Neutrophil (primary cell): ENCODE measurements around the gene DCP1A.
A peak's percentile ranks its signal among the peaks of the same experiment; 100 is the strongest.

Experiments
- H3K27ac ChIP-seq: fragments of 200-600 bp; sonication (generic); 2 replicates; pipeline ENCODE4 v1.5.1; 2016; ENCODE audit warnings: mild to moderate bottlenecking, moderate library complexity
- H3K27me3 ChIP-seq: fragments of 200-600 bp; sonication (generic); 2 replicates; pipeline ENCODE4 v1.6.0; 2016; ENCODE audit warnings: mild to moderate bottlenecking
- H3K36me3 ChIP-seq: fragments of 200-600 bp; sonication (generic); 2 replicates; pipeline ENCODE4 v1.5.1; 2017
- H3K4me1 ChIP-seq, 2 experiments: fragments of 200-600 bp in 1 of 2; sonication (generic) in 1 of 2; 1 replicate in 1 of 2; 2 replicates in 1 of 2; pipeline versions ENCODE4 v1.5.1 to v1.6.1; 2013 to 2016; ENCODE audit warnings: low read depth in 1 of 2, low read length in 1 of 2, mild to moderate bottlenecking in 1 of 2, moderate library complexity in 1 of 2; ENCODE audit not compliant: control insufficient read depth in 1 of 2, insufficient read depth in 1 of 2
- H3K4me3 ChIP-seq, 2 experiments: fragments of 200-600 bp in 1 of 2; sonication (generic) in 1 of 2; 1 replicate in 1 of 2; 2 replicates in 1 of 2; pipeline ENCODE4 v1.5.1; 2013 to 2016; ENCODE audit warnings: low read depth in 1 of 2, low read length in 1 of 2, mild to moderate bottlenecking in 1 of 2, moderate library complexity in 1 of 2
- H3K9me3 ChIP-seq: fragments of 200-600 bp; sonication (generic); 2 replicates; pipeline ENCODE4 v1.5.1; 2016
- TF ChIP-seq, protein P1 (sequence below): fragments of 200-600 bp; sonication (generic); IDR thresholded peaks from 2 replicates; pipeline ENCODE4 v1.5.1; 2016; ENCODE audit warnings: antibody characterized with exemption

The DCP1A gene

DNA sequence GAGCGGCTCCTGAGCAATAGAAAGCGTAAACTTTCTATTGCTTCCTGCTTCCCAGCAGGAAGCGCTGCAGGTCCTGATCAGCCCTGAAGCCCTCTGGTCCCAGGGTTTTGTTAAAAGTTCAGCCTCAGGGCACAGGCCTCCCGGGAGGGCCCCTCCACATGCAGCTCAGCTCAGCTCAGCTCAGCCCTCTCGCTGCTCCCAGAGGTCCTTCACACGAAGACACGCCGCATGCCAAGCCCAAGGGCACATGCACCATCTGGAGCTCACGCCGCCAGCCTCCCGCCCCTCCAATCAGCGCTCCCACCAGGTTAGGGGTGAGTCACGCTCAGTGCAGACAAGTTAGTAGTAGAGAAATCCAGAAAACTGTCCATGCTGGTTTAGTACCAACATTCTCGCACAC, 104.2 kb downstream of the DCP1A start:
- no peaks in the 10 kb centered on the region for H3K27me3 ChIP-seq
- H3K27ac ChIP-seq: peak overlapping the region; percentile 97
- no peaks in the 10 kb centered on the region for H3K9me3 ChIP-seq
- H3K4me3 ChIP-seq: peak overlapping the region; percentile 6 to 40
- H3K4me1 ChIP-seq: peaks cover 82 to 88% of the 10 kb centered on the region in 2 experiments
- TF ChIP-seq, protein P1, sequence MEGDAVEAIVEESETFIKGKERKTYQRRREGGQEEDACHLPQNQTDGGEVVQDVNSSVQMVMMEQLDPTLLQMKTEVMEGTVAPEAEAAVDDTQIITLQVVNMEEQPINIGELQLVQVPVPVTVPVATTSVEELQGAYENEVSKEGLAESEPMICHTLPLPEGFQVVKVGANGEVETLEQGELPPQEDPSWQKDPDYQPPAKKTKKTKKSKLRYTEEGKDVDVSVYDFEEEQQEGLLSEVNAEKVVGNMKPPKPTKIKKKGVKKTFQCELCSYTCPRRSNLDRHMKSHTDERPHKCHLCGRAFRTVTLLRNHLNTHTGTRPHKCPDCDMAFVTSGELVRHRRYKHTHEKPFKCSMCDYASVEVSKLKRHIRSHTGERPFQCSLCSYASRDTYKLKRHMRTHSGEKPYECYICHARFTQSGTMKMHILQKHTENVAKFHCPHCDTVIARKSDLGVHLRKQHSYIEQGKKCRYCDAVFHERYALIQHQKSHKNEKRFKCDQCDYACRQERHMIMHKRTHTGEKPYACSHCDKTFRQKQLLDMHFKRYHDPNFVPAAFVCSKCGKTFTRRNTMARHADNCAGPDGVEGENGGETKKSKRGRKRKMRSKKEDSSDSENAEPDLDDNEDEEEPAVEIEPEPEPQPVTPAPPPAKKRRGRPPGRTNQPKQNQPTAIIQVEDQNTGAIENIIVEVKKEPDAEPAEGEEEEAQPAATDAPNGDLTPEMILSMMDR: no peak
- H3K36me3 ChIP-seq: peaks cover 74% of the 10 kb centered on the region

GRCh38 chr3:53242642-53243041, 104.7 kb downstream of the DCP1A start:
- Histone ChIP-seq H3K9me3 (no peaks in the 10 kb centered on the region), H3K27me3 (no peaks in the 10 kb centered on the region), H3K4me1 (peaks cover 77 to 83% of the 10 kb centered on the region in 2 experiments), H3K4me3 (peak overlapping the region; percentile 6 to 40), H3K36me3 (peaks cover 79% of the 10 kb centered on the region), H3K27ac (peak overlapping the region; percentile 97)
- TF ChIP-seq, protein P1: no peak

DNA sequence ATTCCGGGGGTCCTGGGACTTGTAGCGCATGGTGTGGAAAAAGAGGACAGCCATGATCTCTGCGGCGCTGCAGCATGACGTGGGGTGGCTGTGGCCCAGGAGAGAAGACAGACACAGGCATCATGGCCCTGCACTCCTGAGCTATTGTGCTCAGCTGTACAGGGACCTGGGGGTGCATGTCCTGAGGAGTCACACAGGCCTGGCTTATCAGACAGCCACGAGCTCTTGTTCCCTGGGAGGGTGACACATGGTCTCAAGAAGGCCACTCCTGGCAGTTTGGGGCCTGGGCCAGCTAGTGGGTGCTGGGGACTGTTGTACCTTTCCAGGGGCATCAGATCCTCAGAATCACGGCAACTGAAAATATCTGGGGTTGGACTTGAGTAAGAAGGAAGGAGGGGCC, 105.2 kb downstream of the DCP1A start:
- Histone ChIP-seq H3K27ac (peak overlapping the region; percentile 97), H3K36me3 (peaks cover 84% of the 10 kb centered on the region), H3K9me3 (no peaks in the 10 kb centered on the region), H3K27me3 (no peaks in the 10 kb centered on the region), H3K4me1 (peaks cover 72 to 78% of the 10 kb centered on the region in 2 experiments), H3K4me3 (peak overlapping the region in 1 of 2 experiments; percentile 7)
- TF ChIP-seq, protein P1: no peak

DNA sequence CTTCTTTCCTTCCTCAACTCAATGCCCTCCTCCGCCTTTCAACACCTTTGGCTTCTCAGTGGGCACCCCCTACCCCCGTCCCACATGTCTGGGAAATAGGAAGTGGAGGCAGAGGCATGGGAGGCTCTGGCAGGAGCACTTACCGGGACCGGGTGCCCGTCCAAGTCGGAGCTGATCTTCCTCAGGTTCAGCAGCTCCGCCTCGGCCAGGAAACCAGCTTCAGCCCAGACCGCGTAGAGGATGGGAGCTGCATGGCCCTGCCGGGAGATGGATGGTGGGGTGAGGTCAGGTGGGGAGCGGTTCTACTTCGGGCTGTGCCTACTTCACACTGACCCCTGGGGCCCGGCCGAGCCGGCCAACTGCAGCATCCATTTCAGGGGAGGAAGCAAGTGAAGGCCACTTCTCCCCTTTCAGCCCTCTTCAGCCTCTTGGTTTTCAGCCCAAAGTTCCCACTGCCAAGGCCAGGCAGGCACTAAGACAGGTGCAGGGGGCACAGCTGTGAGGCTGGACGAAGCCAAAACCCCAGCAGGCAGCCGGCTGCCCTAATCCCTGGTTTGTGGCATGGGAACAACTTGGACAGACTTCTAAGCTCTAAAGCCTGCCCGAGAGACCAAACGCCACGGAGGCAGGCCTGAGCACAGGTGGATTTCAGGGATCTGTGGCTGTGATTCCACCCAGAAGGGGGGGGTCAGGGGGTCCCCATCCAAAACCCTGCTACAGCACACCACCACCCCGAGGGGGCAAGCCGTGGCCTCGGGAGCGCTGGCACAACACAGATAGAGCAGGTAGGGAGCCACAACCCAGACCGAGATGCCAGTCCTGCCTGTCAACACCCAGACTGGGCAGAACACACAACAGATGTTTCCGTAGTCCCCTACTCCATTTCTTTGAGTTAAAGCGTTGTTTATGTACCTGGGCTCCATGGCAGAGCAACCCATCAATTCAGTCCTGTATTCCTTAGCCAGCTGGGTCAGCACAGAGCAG, 106.1 kb downstream of the DCP1A start:
- peak overlapping the region; percentile 97 for H3K27ac ChIP-seq
- peak overlapping the region in 1 of 2 experiments; percentile 7 for H3K4me3 ChIP-seq
- no peaks in the 10 kb centered on the region for H3K27me3 ChIP-seq
- no peaks in the 10 kb centered on the region for H3K9me3 ChIP-seq
- peaks cover 89% of the 10 kb centered on the region for H3K36me3 ChIP-seq
- TF ChIP-seq, protein P1: no peak
- H3K4me1 ChIP-seq: peaks cover 72 to 77% of the 10 kb centered on the region in 2 experiments

DNA sequence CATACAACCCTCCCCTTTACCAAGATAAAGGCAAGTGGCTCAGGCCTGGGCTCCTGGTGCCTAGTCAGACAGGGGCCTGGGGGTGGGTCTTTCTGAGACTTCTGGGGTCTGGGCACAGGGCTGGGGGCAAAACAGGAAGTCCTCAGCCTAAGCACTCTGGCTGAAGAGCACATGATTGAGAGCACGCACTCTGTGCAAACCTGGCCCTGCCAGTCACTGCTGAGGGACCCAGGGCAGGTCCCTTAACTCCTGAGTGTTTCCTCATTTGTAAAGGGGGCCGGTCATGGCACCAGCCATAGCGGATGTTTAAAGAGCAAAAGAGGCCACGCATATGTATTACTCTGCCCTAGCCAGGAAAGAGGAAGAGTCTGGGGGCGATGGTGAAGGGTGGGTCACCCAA, 107.5 kb downstream of the DCP1A start:
- TF ChIP-seq, protein P1: no peak
- H3K27ac ChIP-seq: peak overlapping the region; percentile 97
- no peaks in the 10 kb centered on the region for H3K27me3 ChIP-seq
- no peaks in the 10 kb centered on the region for H3K9me3 ChIP-seq
- peaks cover 98% of the 10 kb centered on the region for H3K36me3 ChIP-seq
- H3K4me1 ChIP-seq: peaks cover 68 to 71% of the 10 kb centered on the region in 2 experiments
- H3K4me3 ChIP-seq: no peak overlapping the region
